HG03469 (cell line): ENCODE results near the gene CXCR2.

Source experiments
- ATAC-seq: cut with Tn5 transposase; IDR thresholded peaks from one replicate; pipeline ENCODE4 v1.9.1; 2021; ENCODE audit warnings: mild to moderate bottlenecking, moderate library complexity, moderate number of reproducible peaks; ENCODE audit not compliant: unreplicated experiment

CXCR2 gene

GRCh38 chr2:218180467-218181114, 54.8 kb downstream of the CXCR2 start:
- ATAC-seq: no peak

DNA sequence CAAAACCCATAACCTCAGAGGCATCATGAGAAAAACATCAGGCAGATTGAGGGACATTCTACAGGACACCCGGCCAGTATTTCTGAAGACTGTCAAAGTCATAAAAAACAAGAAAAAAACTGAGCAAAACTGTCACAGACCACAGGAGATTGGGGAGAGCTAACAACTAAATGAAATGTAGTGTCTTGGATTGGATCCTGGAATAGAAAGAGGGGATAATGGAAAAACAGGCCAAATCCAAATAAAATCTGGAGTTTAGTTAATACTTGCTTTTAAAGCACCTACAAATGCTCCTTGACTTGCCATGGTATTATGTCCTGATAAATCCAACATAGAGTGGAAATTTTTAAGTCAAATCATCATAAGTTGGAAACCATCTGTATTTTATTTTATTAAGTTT, 58.5 kb downstream of the CXCR2 start:
- ATAC-seq: no peak

- no peak for ATAC-seq
Measured at GRCh38 chr2:218186355-218186766, 60.5 kb downstream of the CXCR2 start.
